ENCODE results near the gene RNF167. TPM values are rescaled to one million over a fixed set of nuclear protein-coding genes. Genes with fewer than 3 reads are reported as not detected.

Gene RNF167
- total RNA-seq, 1 experiment from 2014 or later: 105 TPM

GRCh38 chr17:4958102-4958501 lies 18.0 kb downstream of the RNF167 start:
- Histone ChIP-seq H3K36me3 (ENCODE audit: control insufficient read depth in 1 of 2, insufficient read depth in 2 of 2, low read length in 2 of 2) (no peaks in the 10 kb centered on the region), H3K27me3 (ENCODE audit: insufficient read depth, low read length) (no peaks in the 10 kb centered on the region), H3K9ac (ENCODE audit: low read length) (no peak overlapping the region), H4K20me1 (ENCODE audit: insufficient read depth) (no peaks in the 10 kb centered on the region), H3K79me2 (ENCODE audit: insufficient read depth, low read length) (no peaks in the 10 kb centered on the region), H2AFZ (ENCODE audit: low read depth, low read length, poor library complexity, severe bottlenecking) (no peak overlapping the region), H3K9me3 (ENCODE audit: control insufficient read depth in 1 of 2, insufficient read depth in 1 of 2, low read depth in 1 of 2, low read length in 2 of 2) (no peaks in the 10 kb centered on the region), H3K4me3 (replicated peaks in 1 of 2; ENCODE audit: low read depth in 1 of 2, low read length in 2 of 2) (no peak overlapping the region), H3K27ac (ENCODE audit: low read depth, low read length) (no peak overlapping the region), H3K9me2 (ENCODE audit: insufficient read depth) (no peaks in the 10 kb centered on the region), H3K4me2 (ENCODE audit: low read length) (no peak overlapping the region), H3K4me1 (ENCODE audit: control insufficient read depth in 1 of 2, insufficient read depth in 2 of 2, low read length in 2 of 2) (peaks cover 4 to 16% of the 10 kb centered on the region in 2 experiments; a peak in 2 of 4 replicates)
- ATAC-seq: no peak
- no TSS peak for BruUV-seq (replicated peaks)
- no peak for TF ChIP-seq SIN3A (IDR thresholded peaks at IDR 0.05; ENCODE audit: low read depth)
- no peak for TF ChIP-seq ZFX (IDR thresholded peaks at IDR 0.05)
- no peak for TF ChIP-seq JUND (IDR thresholded peaks at IDR 0.05)
- TF ChIP-seq ATF3 (IDR thresholded peaks at IDR 0.05): no peak
- TF ChIP-seq ZBTB33 (IDR thresholded peaks at IDR 0.05; ENCODE audit: extremely low read depth, insufficient replicate concordance, low read length): no peak
- no peak for TF ChIP-seq FOSL1 (IDR thresholded peaks at IDR 0.05; ENCODE audit: low read depth)
- no peak for TF ChIP-seq EZH2 (IDR thresholded peaks at IDR 0.05)
- TF ChIP-seq MAX (IDR thresholded peaks at IDR 0.05): no peak
- TF ChIP-seq SRF (IDR thresholded peaks at IDR 0.05; ENCODE audit: low read depth): no peak
- TF ChIP-seq ELF1 (IDR thresholded peaks at IDR 0.05; ENCODE audit: borderline replicate concordance, low read depth): no peak
- TF ChIP-seq TCF7L2 (IDR thresholded peaks at IDR 0.05; ENCODE audit: borderline replicate concordance, extremely low read depth, insufficient read depth, insufficient read length): no peak
- TF ChIP-seq EGR1 (IDR thresholded peaks at IDR 0.05; ENCODE audit: low read depth): no peak
- TF ChIP-seq YY1 (IDR thresholded peaks at IDR 0.05; ENCODE audit: extremely low read depth, insufficient replicate concordance, low read depth, low read length): no peak
- no peak for TF ChIP-seq REST (IDR thresholded peaks at IDR 0.05; ENCODE audit: low read depth)
- TF ChIP-seq CTCF (IDR thresholded peaks at IDR 0.05 in 2 of 3, conservative IDR thresholded peaks at IDR 0.05 in 1 of 3; ENCODE audit: borderline replicate concordance in 1 of 3, insufficient read depth in 1 of 3, low read depth in 2 of 3, low read length in 2 of 3): no peak
- TF ChIP-seq CEBPB (IDR thresholded peaks at IDR 0.05; ENCODE audit: low read depth): no peak
- TF ChIP-seq SP1 (IDR thresholded peaks at IDR 0.05; ENCODE audit: low read depth): no peak
- TF ChIP-seq ZNF274 (IDR thresholded peaks at IDR 0.05; ENCODE audit: low read depth, low read length): no peak
- TF ChIP-seq POLR2A (IDR thresholded peaks at IDR 0.05; ENCODE audit: borderline replicate concordance, extremely low read depth, insufficient read depth, insufficient read length): no peak
- no peak for TF ChIP-seq CBX3 (IDR thresholded peaks at IDR 0.05; ENCODE audit: low read depth)
- ChIA-PET CTCF (interaction anchor here (2.1 kb wide), 1 partner anchor 9 kb away, joined by 7 read pairs; the partner anchor contains the start of gene SPAG7), RAD21 (ENCODE audit: low non-redundant PET in 1 of 2, low total read pairs in 2 of 2, uncharacterized antibody in 2 of 2, unreplicated experiment in 2 of 2) (no interaction called here), POLR2A (interaction anchor here (4.6 kb wide), 1 partner anchor 9 kb away, joined by 27 read pairs; the partner anchor contains the start of gene SPAG7)
- intact Hi-C loops (cut with micrococcal nuclease): no loop called here
- DNase-seq (ENCODE audit: low read depth, low spot score): no peak
